OCI-LY3 (cell line): Measurements from ENCODE around the gene NUMA1.

Experiments used
- EZH2phosphoT487 ChIP-seq: fragments of 200-600 bp; shearing (Covaris generic); IDR thresholded peaks from 2 replicates; pipeline ENCODE4 v1.6.1; 2018; ENCODE audit warnings: antibody characterized with exemption, mixed run types, low read depth
- TF ChIP-seq, protein P1 (sequence below): fragments of 200-600, 300-600 bp; sonication (generic); IDR thresholded peaks from 2 replicates; pipeline ENCODE4 v1.5.1; 2014; ENCODE audit warnings: antibody characterized with exemption, low read length, low read depth

DNA sequence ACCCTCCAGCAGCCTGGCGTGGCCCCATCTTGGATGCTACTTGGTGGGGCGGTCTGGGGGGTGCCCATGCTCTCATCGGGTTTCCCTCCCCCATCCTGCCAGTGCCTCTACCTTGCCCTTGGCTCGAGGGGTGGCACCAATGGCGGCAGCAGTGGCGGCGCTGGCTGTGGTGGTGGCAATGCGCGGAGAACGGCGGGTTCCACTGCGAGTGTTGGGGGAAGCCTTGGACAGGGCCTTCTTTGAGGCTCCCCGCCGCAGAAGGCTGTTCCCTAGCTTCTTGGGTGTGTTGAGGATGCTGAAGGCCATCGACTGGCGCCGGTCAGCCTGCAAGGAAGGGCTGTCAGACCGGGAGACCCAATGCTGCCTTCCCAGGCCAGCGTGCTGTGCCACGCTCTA lies 76.6 kb downstream of the NUMA1 start:
- TF ChIP-seq, protein P1, sequence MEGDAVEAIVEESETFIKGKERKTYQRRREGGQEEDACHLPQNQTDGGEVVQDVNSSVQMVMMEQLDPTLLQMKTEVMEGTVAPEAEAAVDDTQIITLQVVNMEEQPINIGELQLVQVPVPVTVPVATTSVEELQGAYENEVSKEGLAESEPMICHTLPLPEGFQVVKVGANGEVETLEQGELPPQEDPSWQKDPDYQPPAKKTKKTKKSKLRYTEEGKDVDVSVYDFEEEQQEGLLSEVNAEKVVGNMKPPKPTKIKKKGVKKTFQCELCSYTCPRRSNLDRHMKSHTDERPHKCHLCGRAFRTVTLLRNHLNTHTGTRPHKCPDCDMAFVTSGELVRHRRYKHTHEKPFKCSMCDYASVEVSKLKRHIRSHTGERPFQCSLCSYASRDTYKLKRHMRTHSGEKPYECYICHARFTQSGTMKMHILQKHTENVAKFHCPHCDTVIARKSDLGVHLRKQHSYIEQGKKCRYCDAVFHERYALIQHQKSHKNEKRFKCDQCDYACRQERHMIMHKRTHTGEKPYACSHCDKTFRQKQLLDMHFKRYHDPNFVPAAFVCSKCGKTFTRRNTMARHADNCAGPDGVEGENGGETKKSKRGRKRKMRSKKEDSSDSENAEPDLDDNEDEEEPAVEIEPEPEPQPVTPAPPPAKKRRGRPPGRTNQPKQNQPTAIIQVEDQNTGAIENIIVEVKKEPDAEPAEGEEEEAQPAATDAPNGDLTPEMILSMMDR, result no peak
- no peak for TF ChIP-seq EZH2phosphoT487
